Measurements from ENCODE around the gene SNAI3. TPM values are rescaled to one million over a fixed set of nuclear protein-coding genes. Genes with fewer than 3 reads are reported as not detected.

Gene SNAI3
- total RNA-seq, 1 experiment from 2014 or later = 9.1 TPM

GRCh38 chr16:88712362-88712979 is 26.2 kb upstream of the SNAI3 start:
- POLR2A ChIA-PET = no interaction called here
- Mint-ChIP-seq H3K27me3 (ENCODE audit: low read depth) (no peaks in the 10 kb centered on the region), H3K4me3 (no peak overlapping the region), H3K36me3 (peaks cover 6% of the 10 kb centered on the region), H3K27ac (no peak overlapping the region), H3K4me1 (peaks cover 1% of the 10 kb centered on the region), H3K9me3 (no peaks in the 10 kb centered on the region)
- no peak for ATAC-seq
- CTCF ChIA-PET = interaction anchor here (1.3 to 3.9 kb wide), 3 partner anchors 25 to 31 kb away, joined by 3 to 23 read pairs (median 4); no protein-coding TSS in a partner anchor
- DNase-seq (ENCODE audit: low spot score) = no peak
- no peak for TF ChIP-seq GABPB1 (CRISPR knock-in tag; IDR thresholded peaks at IDR 0.05)
- no peak for TF ChIP-seq E2F5 (CRISPR knock-in tag; IDR thresholded peaks at IDR 0.05)
- TF ChIP-seq ZSCAN18 (CRISPR knock-in tag; IDR thresholded peaks at IDR 0.05) = no peak
- TF ChIP-seq EMX1 (CRISPR knock-in tag; IDR thresholded peaks at IDR 0.05) = no peak
- TF ChIP-seq, protein P1, sequence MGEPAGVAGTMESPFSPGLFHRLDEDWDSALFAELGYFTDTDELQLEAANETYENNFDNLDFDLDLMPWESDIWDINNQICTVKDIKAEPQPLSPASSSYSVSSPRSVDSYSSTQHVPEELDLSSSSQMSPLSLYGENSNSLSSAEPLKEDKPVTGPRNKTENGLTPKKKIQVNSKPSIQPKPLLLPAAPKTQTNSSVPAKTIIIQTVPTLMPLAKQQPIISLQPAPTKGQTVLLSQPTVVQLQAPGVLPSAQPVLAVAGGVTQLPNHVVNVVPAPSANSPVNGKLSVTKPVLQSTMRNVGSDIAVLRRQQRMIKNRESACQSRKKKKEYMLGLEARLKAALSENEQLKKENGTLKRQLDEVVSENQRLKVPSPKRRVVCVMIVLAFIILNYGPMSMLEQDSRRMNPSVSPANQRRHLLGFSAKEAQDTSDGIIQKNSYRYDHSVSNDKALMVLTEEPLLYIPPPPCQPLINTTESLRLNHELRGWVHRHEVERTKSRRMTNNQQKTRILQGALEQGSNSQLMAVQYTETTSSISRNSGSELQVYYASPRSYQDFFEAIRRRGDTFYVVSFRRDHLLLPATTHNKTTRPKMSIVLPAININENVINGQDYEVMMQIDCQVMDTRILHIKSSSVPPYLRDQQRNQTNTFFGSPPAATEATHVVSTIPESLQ (CRISPR knock-in tag; IDR thresholded peaks at IDR 0.05) = no peak
- no peak for TF ChIP-seq JAZF1 (CRISPR knock-in tag; IDR thresholded peaks at IDR 0.05)
- TF ChIP-seq FOXP1 (CRISPR knock-in tag; IDR thresholded peaks at IDR 0.05; ENCODE audit: borderline replicate concordance) = no peak
- TF ChIP-seq, protein P2, sequence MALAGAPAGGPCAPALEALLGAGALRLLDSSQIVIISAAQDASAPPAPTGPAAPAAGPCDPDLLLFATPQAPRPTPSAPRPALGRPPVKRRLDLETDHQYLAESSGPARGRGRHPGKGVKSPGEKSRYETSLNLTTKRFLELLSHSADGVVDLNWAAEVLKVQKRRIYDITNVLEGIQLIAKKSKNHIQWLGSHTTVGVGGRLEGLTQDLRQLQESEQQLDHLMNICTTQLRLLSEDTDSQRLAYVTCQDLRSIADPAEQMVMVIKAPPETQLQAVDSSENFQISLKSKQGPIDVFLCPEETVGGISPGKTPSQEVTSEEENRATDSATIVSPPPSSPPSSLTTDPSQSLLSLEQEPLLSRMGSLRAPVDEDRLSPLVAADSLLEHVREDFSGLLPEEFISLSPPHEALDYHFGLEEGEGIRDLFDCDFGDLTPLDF (CRISPR knock-in tag; IDR thresholded peaks at IDR 0.05) = no peak
- TF ChIP-seq ATF1 (CRISPR knock-in tag; IDR thresholded peaks at IDR 0.05) = no peak
- TF ChIP-seq, protein P3, sequence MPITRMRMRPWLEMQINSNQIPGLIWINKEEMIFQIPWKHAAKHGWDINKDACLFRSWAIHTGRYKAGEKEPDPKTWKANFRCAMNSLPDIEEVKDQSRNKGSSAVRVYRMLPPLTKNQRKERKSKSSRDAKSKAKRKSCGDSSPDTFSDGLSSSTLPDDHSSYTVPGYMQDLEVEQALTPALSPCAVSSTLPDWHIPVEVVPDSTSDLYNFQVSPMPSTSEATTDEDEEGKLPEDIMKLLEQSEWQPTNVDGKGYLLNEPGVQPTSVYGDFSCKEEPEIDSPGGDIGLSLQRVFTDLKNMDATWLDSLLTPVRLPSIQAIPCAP (CRISPR knock-in tag; IDR thresholded peaks at IDR 0.05) = no peak
- TF ChIP-seq ZNF138 (CRISPR knock-in tag; conservative IDR thresholded peaks at IDR 0.05) = no peak

GRCh38 chr16:88711750-88712340 is 25.5 kb upstream of the SNAI3 start:
- no peaks in the 10 kb centered on the region for H3K27me3 Mint-ChIP-seq (ENCODE audit: low read depth)
- H3K27ac Mint-ChIP-seq = peak overlapping the region; percentile 88
- TF ChIP-seq CREB1 (CRISPR knock-in tag; IDR thresholded peaks at IDR 0.05) (no peak), JAZF1 (CRISPR knock-in tag; IDR thresholded peaks at IDR 0.05) (no peak)
- TF ChIP-seq, protein P4, sequence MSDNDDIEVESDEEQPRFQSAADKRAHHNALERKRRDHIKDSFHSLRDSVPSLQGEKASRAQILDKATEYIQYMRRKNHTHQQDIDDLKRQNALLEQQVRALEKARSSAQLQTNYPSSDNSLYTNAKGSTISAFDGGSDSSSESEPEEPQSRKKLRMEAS (CRISPR knock-in tag; IDR thresholded peaks at IDR 0.05) = no peak
- TF ChIP-seq, protein P5, sequence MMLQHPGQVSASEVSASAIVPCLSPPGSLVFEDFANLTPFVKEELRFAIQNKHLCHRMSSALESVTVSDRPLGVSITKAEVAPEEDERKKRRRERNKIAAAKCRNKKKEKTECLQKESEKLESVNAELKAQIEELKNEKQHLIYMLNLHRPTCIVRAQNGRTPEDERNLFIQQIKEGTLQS (CRISPR knock-in tag; conservative IDR thresholded peaks at IDR 0.05) = no peak
- ChIA-PET POLR2A (no interaction called here), CTCF (interaction anchor here (1.3 to 3.9 kb wide), 2 partner anchors 26 to 27 kb away, joined by 3 to 23 read pairs; no protein-coding TSS in a partner anchor)
- ATAC-seq = peak; percentile 18; the same call in 1 of the 2 replicates
- peaks cover 8% of the 10 kb centered on the region for H3K4me1 Mint-ChIP-seq
- peaks cover under 1% of the 10 kb centered on the region; the same call in 1 of the 2 replicates for H3K36me3 Mint-ChIP-seq
- no peak overlapping the region for H3K4me3 Mint-ChIP-seq
- no peak for DNase-seq (ENCODE audit: low spot score)
- H3K9me3 Mint-ChIP-seq = no peaks in the 10 kb centered on the region
